Caco-2 (cell line): ENCODE results near the gene TPRG1. TPM values are rescaled to one million over a fixed set of nuclear protein-coding genes. Genes with fewer than 3 reads are reported as not detected.

Experiments
- BruUV-seq: library from RNA; stranded (reverse); fragments of 400-500 nt; replicated peaks from 2 replicates; lab custom pipeline; 2021; lab: Mats Ljungman, UMichigan
- CTCF ChIA-PET: fragments of 300-600 bp; sonication (Branson Sonifier 250); formaldehyde crosslinking; loops from one replicate; lab custom pipeline; 2022; ENCODE audit warnings: antibody characterized with exemption; lab: Charles Lee
- POLR2A ChIA-PET: fragments of 300-600 bp; sonication (Branson Sonifier 250); formaldehyde crosslinking; loops from one replicate; lab custom pipeline; 2022; ENCODE audit warnings: antibody characterized with exemption; lab: Charles Lee
- DNase-seq, 2 experiments: peaks; one replicate each; pipeline versions ENCODE4 v3.0.0 to v3.0.0-alpha.2; 2020 to 2022
- H3K27me3 ChIP-seq: replicated peaks from 2 replicates; pipeline ENCODE4 v1.6.0; 2011; ENCODE audit warnings: low read length; ENCODE audit not compliant: control insufficient read depth, insufficient read depth
- H3K36me3 ChIP-seq: 2 replicates; pipeline ENCODE4 v1.5.1; 2011; ENCODE audit warnings: low read length; ENCODE audit not compliant: control insufficient read depth, insufficient read depth
- H3K4me1 ChIP-seq: fragments of 250-450 bp; sonication (Bioruptor Pico); 2 replicates; pipeline ENCODE4 v1.5.1; 2020; ENCODE audit warnings: mild to moderate bottlenecking
- H3K4me3 ChIP-seq: 2 replicates; pipeline ENCODE4 v1.5.1; 2011; ENCODE audit warnings: low read depth, mild to moderate bottlenecking, control low read depth, low read length
- H3K9me3 ChIP-seq: fragments of 250-450 bp; sonication (Bioruptor Pico); 2 replicates; pipeline ENCODE4 v1.5.1; 2020; ENCODE audit warnings: mild to moderate bottlenecking, moderate library complexity
- H3K27ac Mint-ChIP-seq: one replicate; pipeline ENCODE4 v1.8.0; 2022; ENCODE audit warnings: mixed read lengths; ENCODE audit not compliant: unreplicated experiment
- H3K27me3 Mint-ChIP-seq: one replicate; pipeline ENCODE4 v1.8.0; 2022; ENCODE audit warnings: mixed read lengths; ENCODE audit not compliant: insufficient read depth, unreplicated experiment
- H3K36me3 Mint-ChIP-seq: one replicate; pipeline ENCODE4 v1.8.0; 2022; ENCODE audit warnings: mild to moderate bottlenecking, mixed read lengths; ENCODE audit not compliant: insufficient read depth, unreplicated experiment
- H3K4me1 Mint-ChIP-seq: one replicate; pipeline ENCODE4 v1.8.0; 2022; ENCODE audit warnings: low read depth, mixed read lengths; ENCODE audit not compliant: unreplicated experiment
- H3K4me3 Mint-ChIP-seq: one replicate; pipeline ENCODE4 v1.8.0; 2022; ENCODE audit warnings: mild to moderate bottlenecking, moderate library complexity, mixed read lengths; ENCODE audit not compliant: unreplicated experiment
- H3K9me3 Mint-ChIP-seq: one replicate; pipeline ENCODE4 v1.8.0; 2022; ENCODE audit warnings: mixed read lengths; ENCODE audit not compliant: unreplicated experiment
- intact Hi-C: fragments of 100-400 bp; cut with micrococcal nuclease; formaldehyde crosslinking; loops from one replicate; pipeline ENCODE4 v1.10.0; 2022; ENCODE audit not compliant: unreplicated experiment
- total RNA-seq: library from RNA; stranded (reverse); gene quantifications from 2 replicates; pipeline ENCODE4 v1.2.3, GENCODE V29; 2022
- TF ChIP-seq, protein P1 (sequence below), 2 experiments: fragments of 200-600 bp in 1 of 2; IDR thresholded peaks; 1 replicate in 1 of 2; 2 replicates in 1 of 2; pipeline versions ENCODE4 v1.5.1 to v1.8.0; 2011 to 2022; ENCODE audit warnings: antibody characterized with exemption in 1 of 2, control low read depth in 1 of 2, inconsistent platforms in 1 of 2, low read depth in 1 of 2, low read length in 1 of 2, mild to moderate bottlenecking in 1 of 2, moderate library complexity in 1 of 2; ENCODE audit not compliant: insufficient read depth in 1 of 2, severe bottlenecking in 1 of 2, unreplicated experiment in 1 of 2

TPRG1 gene
- total RNA-seq, 1 experiment from 2014 or later, result 1.5 TPM

DNA sequence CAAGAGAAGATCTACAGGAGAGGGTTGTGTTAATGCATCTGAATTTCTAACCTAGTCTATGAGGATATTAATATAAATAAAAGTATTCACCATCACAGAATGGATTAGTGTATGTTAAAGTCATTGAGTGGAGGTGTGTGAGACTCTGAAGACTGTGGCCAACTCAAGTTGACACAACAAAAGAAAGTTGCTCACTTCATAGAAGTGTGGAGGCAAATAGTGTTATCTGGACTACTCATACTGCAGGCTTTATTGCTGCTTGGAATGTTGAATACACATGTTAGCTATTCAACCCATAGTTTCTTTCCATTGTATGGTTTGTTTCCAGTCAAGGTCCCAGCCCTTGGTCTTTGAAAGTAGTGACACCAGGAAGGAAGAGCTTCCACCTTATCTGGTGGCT, 38.0 kb upstream of the TPRG1 start:
- Mint-ChIP-seq H3K4me3 (no peak overlapping the region), H3K36me3 (peaks cover 5% of the 10 kb centered on the region), H3K27ac (peak overlapping the region; percentile 78), H3K27me3 (no peaks in the 10 kb centered on the region), H3K4me1 (peaks cover 18% of the 10 kb centered on the region), H3K9me3 (peaks cover 11% of the 10 kb centered on the region)
- CTCF ChIA-PET, result interaction anchor here (0.6 kb wide), 1 partner anchor 92 kb away, joined by 3 read pairs; no protein-coding TSS in a partner anchor
- no TSS peak for BruUV-seq
- POLR2A ChIA-PET, result no interaction called here
- H3K4me1 ChIP-seq, result peaks cover 28% of the 10 kb centered on the region
- no peak overlapping the region for H3K4me3 ChIP-seq
- intact Hi-C loops, result no loop called here
- H3K9me3 ChIP-seq, result no peaks in the 10 kb centered on the region
- H3K27me3 ChIP-seq, result no peaks in the 10 kb centered on the region
- H3K36me3 ChIP-seq, result no peaks in the 10 kb centered on the region
- DNase-seq, result peak; percentile 37 to 39
- TF ChIP-seq, protein P1, sequence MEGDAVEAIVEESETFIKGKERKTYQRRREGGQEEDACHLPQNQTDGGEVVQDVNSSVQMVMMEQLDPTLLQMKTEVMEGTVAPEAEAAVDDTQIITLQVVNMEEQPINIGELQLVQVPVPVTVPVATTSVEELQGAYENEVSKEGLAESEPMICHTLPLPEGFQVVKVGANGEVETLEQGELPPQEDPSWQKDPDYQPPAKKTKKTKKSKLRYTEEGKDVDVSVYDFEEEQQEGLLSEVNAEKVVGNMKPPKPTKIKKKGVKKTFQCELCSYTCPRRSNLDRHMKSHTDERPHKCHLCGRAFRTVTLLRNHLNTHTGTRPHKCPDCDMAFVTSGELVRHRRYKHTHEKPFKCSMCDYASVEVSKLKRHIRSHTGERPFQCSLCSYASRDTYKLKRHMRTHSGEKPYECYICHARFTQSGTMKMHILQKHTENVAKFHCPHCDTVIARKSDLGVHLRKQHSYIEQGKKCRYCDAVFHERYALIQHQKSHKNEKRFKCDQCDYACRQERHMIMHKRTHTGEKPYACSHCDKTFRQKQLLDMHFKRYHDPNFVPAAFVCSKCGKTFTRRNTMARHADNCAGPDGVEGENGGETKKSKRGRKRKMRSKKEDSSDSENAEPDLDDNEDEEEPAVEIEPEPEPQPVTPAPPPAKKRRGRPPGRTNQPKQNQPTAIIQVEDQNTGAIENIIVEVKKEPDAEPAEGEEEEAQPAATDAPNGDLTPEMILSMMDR (IDR thresholded peaks at IDR 0.05; ENCODE audit: insufficient read depth in 1 of 2, low read depth in 1 of 2, low read length in 1 of 2, severe bottlenecking in 1 of 2, unreplicated experiment in 1 of 2), result no peak

DNA sequence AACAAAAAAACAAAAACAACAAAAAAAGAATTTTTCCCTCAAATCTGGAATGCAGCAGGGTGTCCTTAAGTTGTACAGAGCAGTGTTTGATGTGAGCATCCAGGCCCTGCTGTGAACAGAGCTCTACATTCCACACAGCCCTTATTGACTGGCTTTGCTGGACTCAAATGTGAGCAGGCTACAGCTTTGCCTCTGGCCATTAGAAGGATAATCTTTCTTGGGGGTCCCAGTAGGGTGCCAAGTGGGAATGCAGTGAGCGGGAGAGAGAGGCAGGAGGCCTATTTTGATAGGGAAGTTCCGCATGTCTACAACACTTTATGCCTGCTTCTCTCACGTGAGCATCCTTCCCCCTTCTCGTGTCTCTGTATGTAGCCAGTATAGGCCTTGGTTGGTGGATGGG, 34.4 kb upstream of the TPRG1 start:
- Histone ChIP-seq H3K4me3 (no peak overlapping the region), H3K9me3 (no peaks in the 10 kb centered on the region), H3K36me3 (no peaks in the 10 kb centered on the region), H3K27me3 (no peaks in the 10 kb centered on the region), H3K4me1 (peaks cover 19% of the 10 kb centered on the region)
- no peak overlapping the region for H3K4me3 Mint-ChIP-seq
- H3K27me3 Mint-ChIP-seq, result no peaks in the 10 kb centered on the region
- H3K36me3 Mint-ChIP-seq, result peaks cover 5% of the 10 kb centered on the region
- ChIA-PET POLR2A (no interaction called here), CTCF (no interaction called here)
- intact Hi-C loops, result no loop called here
- no peak overlapping the region for H3K27ac Mint-ChIP-seq
- peaks cover 11% of the 10 kb centered on the region for H3K4me1 Mint-ChIP-seq
- H3K9me3 Mint-ChIP-seq, result peaks cover 11% of the 10 kb centered on the region
- no TSS peak for BruUV-seq
- TF ChIP-seq, protein P1 (IDR thresholded peaks at IDR 0.05; ENCODE audit: insufficient read depth in 1 of 2, low read depth in 1 of 2, low read length in 1 of 2, severe bottlenecking in 1 of 2, unreplicated experiment in 1 of 2), result no peak
- DNase-seq, result no peak

DNA sequence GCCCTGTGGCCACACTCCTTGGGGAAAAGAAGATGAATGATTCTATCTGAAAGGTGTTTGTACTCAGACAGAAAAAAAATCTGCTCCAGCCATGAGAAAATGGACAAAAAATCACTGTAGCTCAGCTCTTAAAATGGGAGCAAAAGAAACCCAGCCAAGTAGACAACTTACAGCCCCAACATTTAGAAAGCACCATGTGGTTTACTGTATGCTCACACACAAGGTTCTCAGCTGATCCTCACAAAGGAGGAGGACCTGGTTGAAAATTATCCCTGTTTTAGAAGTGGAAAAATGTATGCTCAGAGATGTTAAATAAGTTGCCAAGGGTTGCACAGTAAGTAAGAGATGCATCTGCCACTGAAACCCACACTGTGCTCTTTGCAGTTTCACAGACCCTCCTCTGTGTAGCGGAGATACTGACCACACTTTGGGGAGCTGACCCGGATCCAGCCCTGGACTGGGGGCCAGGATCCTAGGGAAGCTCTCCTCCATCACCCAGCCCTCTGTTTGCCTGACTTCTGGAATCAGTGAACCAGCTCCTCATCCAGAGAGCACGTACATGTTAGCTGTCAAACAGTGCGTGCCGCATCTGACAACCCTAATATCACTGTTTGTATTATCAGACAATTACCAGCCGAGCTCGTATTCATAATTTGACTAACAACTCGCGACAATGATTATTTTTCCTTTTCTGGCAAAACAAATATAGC, 32.7 kb upstream of the TPRG1 start:
- Mint-ChIP-seq H3K4me3 (no peak overlapping the region), H3K9me3 (no peaks in the 10 kb centered on the region), H3K27me3 (no peaks in the 10 kb centered on the region), H3K4me1 (no peaks in the 10 kb centered on the region), H3K27ac (no peak overlapping the region), H3K36me3 (no peaks in the 10 kb centered on the region)
- POLR2A ChIA-PET, result no interaction called here
- no TSS peak for BruUV-seq
- no peak overlapping the region for H3K4me3 ChIP-seq
- DNase-seq, result no peak
- intact Hi-C loops, result no loop called here
- H3K9me3 ChIP-seq, result no peaks in the 10 kb centered on the region
- TF ChIP-seq, protein P1 (IDR thresholded peaks at IDR 0.05; ENCODE audit: insufficient read depth in 1 of 2, low read depth in 1 of 2, low read length in 1 of 2, severe bottlenecking in 1 of 2, unreplicated experiment in 1 of 2), result no peak
- no peaks in the 10 kb centered on the region for H3K27me3 ChIP-seq
- H3K36me3 ChIP-seq, result no peaks in the 10 kb centered on the region
- peaks cover 3% of the 10 kb centered on the region for H3K4me1 ChIP-seq
- CTCF ChIA-PET, result no interaction called here
